Astrocyte (in vitro differentiated cells and primary cell): Measurements from ENCODE around the gene BICRA. TPM values are rescaled to one million over a fixed set of nuclear protein-coding genes. Genes with fewer than 3 reads are reported as not detected.

ENCODE experiments used
- DNase-seq: peaks from one replicate; pipeline ENCODE4 v3.0.0-alpha.2; 2010; ENCODE audit warnings: low read depth
- FAIRE-seq: peaks from 2 replicates; lab custom pipeline; 2011; peaks lifted over from hg19 to GRCh38; lab: Jason Lieb, UNC
- H2AFZ ChIP-seq: 2 replicates; pipeline ENCODE4 v1.6.0; 2012; ENCODE audit warnings: low read depth, low read length, inconsistent platforms
- H3K27ac ChIP-seq: 2 replicates; pipeline ENCODE4 v1.5.1; 2011; ENCODE audit warnings: low read depth, low read length, inconsistent platforms
- H3K27me3 ChIP-seq: 2 replicates; pipeline ENCODE4 v1.6.0; 2011; ENCODE audit warnings: low read length, inconsistent platforms; ENCODE audit not compliant: insufficient read depth
- H3K36me3 ChIP-seq: 2 replicates; pipeline ENCODE4 v1.5.1; 2011; ENCODE audit warnings: low read length, inconsistent platforms; ENCODE audit not compliant: insufficient read depth
- H3K4me1 ChIP-seq: 2 replicates; pipeline ENCODE4 v1.5.1; 2011; ENCODE audit warnings: low read length, inconsistent platforms; ENCODE audit not compliant: insufficient read depth
- H3K4me2 ChIP-seq: 2 replicates; pipeline ENCODE4 v1.6.0; 2012; ENCODE audit warnings: low read length, inconsistent platforms
- H3K4me3 ChIP-seq: 2 replicates; pipeline ENCODE4 v1.5.1; 2011; ENCODE audit warnings: low read depth, mild to moderate bottlenecking, low read length, inconsistent platforms; ENCODE audit not compliant: insufficient read depth
- H3K79me2 ChIP-seq: 2 replicates; pipeline ENCODE4 v1.6.0; 2012; ENCODE audit warnings: mild to moderate bottlenecking, low read length, inconsistent platforms; ENCODE audit not compliant: insufficient read depth
- H3K9ac ChIP-seq: 2 replicates; pipeline ENCODE4 v1.6.0; 2012; ENCODE audit warnings: mild to moderate bottlenecking, low read length, inconsistent platforms
- H3K9me3 ChIP-seq: 2 replicates; pipeline ENCODE4 v1.5.1; 2012; ENCODE audit warnings: low read depth, mild to moderate bottlenecking, low read length, inconsistent platforms; ENCODE audit not compliant: insufficient read depth
- H4K20me1 ChIP-seq: 2 replicates; pipeline ENCODE4 v1.6.0; 2012; ENCODE audit warnings: low read length, inconsistent platforms; ENCODE audit not compliant: insufficient read depth
- H3K27ac Mint-ChIP-seq: one replicate; pipeline ENCODE4 v1.8.0; 2021; ENCODE audit warnings: mild to moderate bottlenecking, mixed read lengths; ENCODE audit not compliant: unreplicated experiment
- H3K27me3 Mint-ChIP-seq: one replicate; pipeline ENCODE4 v1.8.0; 2021; ENCODE audit warnings: low read depth, mixed read lengths; ENCODE audit not compliant: unreplicated experiment
- H3K36me3 Mint-ChIP-seq: one replicate; pipeline ENCODE4 v1.8.0; 2021; ENCODE audit warnings: low read depth, mixed read lengths; ENCODE audit not compliant: unreplicated experiment
- H3K4me1 Mint-ChIP-seq: one replicate; pipeline ENCODE4 v1.8.0; 2021; ENCODE audit warnings: low read depth, mixed read lengths; ENCODE audit not compliant: unreplicated experiment
- H3K4me3 Mint-ChIP-seq: one replicate; pipeline ENCODE4 v1.8.0; 2021; ENCODE audit warnings: mild to moderate bottlenecking, moderate library complexity, mixed read lengths; ENCODE audit not compliant: unreplicated experiment
- H3K9me3 Mint-ChIP-seq: one replicate; pipeline ENCODE4 v1.8.0; 2021; ENCODE audit warnings: mild to moderate bottlenecking, mixed read lengths; ENCODE audit not compliant: unreplicated experiment
- EZH2 ChIP-seq: IDR thresholded peaks from 2 replicates; pipeline ENCODE4 v1.6.1; 2012; ENCODE audit warnings: mild to moderate bottlenecking, low read length, inconsistent platforms; ENCODE audit not compliant: insufficient read depth
- total RNA-seq: library from RNA; stranded (reverse); gene quantifications from 2 replicates; pipeline ENCODE4 v1.2.1, GENCODE V29; 2021
- TF ChIP-seq, protein P1 (sequence below): IDR thresholded peaks from 2 replicates; pipeline ENCODE4 v1.5.1; 2011; ENCODE audit warnings: low read depth, mild to moderate bottlenecking, inconsistent platforms, low read length, moderate library complexity; ENCODE audit not compliant: insufficient read depth

Gene BICRA
- total RNA-seq, 1 donor from 2014 or later = 20.7 TPM

DNA sequence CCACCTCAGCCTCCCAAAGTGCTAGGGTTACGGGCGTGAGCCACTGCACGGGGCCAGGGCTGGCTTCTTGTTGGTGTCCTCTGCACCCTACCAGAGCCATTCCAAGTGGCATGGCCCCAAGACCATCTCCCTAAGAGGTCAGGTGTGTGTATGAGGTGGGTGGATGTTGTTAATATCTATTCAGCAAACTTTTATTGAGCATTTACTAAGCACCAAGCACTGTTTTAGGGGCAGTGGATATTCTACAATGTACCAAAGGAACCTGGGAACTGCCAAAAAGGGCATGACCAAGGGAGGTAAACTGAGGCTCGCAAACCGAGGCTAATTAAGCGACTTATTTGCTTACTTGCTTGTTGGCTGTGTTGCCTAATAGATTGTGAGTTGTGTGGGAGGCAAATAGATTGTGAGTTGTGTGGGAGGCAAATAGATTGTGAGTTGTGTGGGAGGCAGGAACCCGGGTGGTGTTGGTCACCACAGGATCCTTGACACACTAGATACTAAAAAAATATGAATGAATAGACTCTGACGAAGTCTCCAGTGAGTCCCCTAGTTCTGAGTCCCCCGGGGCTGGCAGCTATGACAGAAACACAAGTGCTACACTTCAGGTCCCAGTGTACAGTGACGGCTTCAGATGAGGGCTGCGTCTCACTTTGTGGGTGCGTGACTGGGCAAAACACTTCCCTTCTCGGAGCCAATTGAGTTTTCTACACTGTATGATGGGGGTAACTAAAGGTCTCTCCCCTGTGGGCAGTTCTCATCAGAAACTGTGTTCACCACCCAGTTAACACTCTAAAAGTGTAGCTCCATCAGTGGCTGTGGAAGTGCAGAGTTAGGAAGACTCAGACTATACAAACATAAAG lies 5.0 kb upstream of the BICRA start:
- no peaks in the 10 kb centered on the region for H3K27me3 Mint-ChIP-seq
- no peak for FAIRE-seq
- H3K79me2 ChIP-seq = peaks cover 11% of the 10 kb centered on the region
- no peak overlapping the region for H3K4me3 ChIP-seq
- H3K9ac ChIP-seq = no peak overlapping the region
- H3K9me3 Mint-ChIP-seq = no peaks in the 10 kb centered on the region
- H4K20me1 ChIP-seq = no peaks in the 10 kb centered on the region
- H3K36me3 ChIP-seq = no peaks in the 10 kb centered on the region
- H3K27ac Mint-ChIP-seq = no peak overlapping the region
- no peaks in the 10 kb centered on the region for H3K9me3 ChIP-seq
- H3K4me3 Mint-ChIP-seq = no peak overlapping the region
- H3K27me3 ChIP-seq = no peaks in the 10 kb centered on the region
- no peak overlapping the region for H3K4me2 ChIP-seq
- no peaks in the 10 kb centered on the region for H3K36me3 Mint-ChIP-seq
- peaks cover 11% of the 10 kb centered on the region for H3K4me1 Mint-ChIP-seq
- TF ChIP-seq, protein P1, sequence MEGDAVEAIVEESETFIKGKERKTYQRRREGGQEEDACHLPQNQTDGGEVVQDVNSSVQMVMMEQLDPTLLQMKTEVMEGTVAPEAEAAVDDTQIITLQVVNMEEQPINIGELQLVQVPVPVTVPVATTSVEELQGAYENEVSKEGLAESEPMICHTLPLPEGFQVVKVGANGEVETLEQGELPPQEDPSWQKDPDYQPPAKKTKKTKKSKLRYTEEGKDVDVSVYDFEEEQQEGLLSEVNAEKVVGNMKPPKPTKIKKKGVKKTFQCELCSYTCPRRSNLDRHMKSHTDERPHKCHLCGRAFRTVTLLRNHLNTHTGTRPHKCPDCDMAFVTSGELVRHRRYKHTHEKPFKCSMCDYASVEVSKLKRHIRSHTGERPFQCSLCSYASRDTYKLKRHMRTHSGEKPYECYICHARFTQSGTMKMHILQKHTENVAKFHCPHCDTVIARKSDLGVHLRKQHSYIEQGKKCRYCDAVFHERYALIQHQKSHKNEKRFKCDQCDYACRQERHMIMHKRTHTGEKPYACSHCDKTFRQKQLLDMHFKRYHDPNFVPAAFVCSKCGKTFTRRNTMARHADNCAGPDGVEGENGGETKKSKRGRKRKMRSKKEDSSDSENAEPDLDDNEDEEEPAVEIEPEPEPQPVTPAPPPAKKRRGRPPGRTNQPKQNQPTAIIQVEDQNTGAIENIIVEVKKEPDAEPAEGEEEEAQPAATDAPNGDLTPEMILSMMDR = no peak
- TF ChIP-seq EZH2 = no peak
- H2AFZ ChIP-seq = no peak overlapping the region
- no peak for DNase-seq
- no peak overlapping the region for H3K27ac ChIP-seq
- H3K4me1 ChIP-seq = peaks cover 9% of the 10 kb centered on the region

DNA sequence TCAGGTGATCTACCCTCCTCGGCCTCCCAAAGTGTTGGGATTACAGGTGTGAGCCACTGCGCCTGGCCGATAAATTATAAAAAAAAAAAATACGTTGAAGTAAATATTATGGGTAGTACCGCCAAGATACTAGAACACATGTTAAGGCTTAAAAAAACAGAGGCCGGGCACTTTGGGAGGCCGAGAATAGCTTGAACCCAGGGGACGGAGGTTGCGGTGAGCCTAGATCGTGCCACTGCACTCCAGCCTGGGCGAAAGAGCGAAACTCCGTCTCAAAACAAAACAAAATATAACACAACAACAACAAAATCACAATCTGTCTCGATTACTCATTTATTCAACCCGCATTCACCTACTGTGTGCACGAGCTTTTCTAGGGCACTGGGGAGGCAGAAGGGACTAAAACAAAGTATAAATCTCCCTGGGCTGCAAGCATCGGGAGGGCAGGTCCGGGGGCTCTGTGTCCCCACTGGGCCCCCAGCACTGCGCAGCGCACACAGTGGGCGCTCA lies 1.3 kb upstream of the BICRA start:
- peaks cover 42% of the 10 kb centered on the region for H3K79me2 ChIP-seq
- Mint-ChIP-seq H3K9me3 (no peaks in the 10 kb centered on the region), H3K27ac (peak overlapping the region; percentile 96), H3K27me3 (no peaks in the 10 kb centered on the region), H3K4me3 (peak overlapping the region; percentile 94), H3K36me3 (no peaks in the 10 kb centered on the region), H3K4me1 (peaks cover 15% of the 10 kb centered on the region)
- FAIRE-seq (no peak), DNase-seq (no peak)
- H3K4me1 ChIP-seq = peaks cover 11% of the 10 kb centered on the region
- TF ChIP-seq EZH2 = no peak
- TF ChIP-seq, protein P1 = no peak
- peak overlapping the region; percentile 77 for H2AFZ ChIP-seq
- H3K4me2 ChIP-seq = peak overlapping the region; percentile 93
- no peaks in the 10 kb centered on the region for H3K36me3 ChIP-seq
- H3K4me3 ChIP-seq = peak overlapping the region; percentile 88
- H3K9ac ChIP-seq = peak overlapping the region; percentile 98
- H4K20me1 ChIP-seq = peaks cover 25% of the 10 kb centered on the region
- peak overlapping the region; percentile 88 for H3K27ac ChIP-seq
- H3K9me3 ChIP-seq = no peaks in the 10 kb centered on the region
- no peaks in the 10 kb centered on the region for H3K27me3 ChIP-seq
